Renal cortex interstitium (tissue), 11 donors: ENCODE results near the gene FGB. TPM values are rescaled to one million over a fixed set of nuclear protein-coding genes. Genes with fewer than 3 reads are reported as not detected.
"Not testable (repeated sequence)": the region's sequence is repeated elsewhere in the genome, so short reads cannot be mapped to it uniquely, and the experiment has no call there.

Experiments used
- DNase-seq, 11 donors: peaks; one replicate each; pipeline ENCODE4 v3.0.0-alpha.2; 2013; ENCODE audit warnings: low read depth in 9 of 11, low spot score in 4 of 11; ENCODE audit errors: extremely low read depth in 1 of 11
- polyA plus RNA-seq, 3 donors: library from polyadenylated mRNA; unstranded; fragments of 120-200 nt; gene quantifications; one replicate each; pipeline ENCODE4 v1.2.1, GENCODE V29; 2013; ENCODE audit not compliant: insufficient read length in 3 of 3

FGB gene
- polyA plus RNA-seq, 3 donors, result 5.6 to 191 (median 9.9) TPM

DNA sequence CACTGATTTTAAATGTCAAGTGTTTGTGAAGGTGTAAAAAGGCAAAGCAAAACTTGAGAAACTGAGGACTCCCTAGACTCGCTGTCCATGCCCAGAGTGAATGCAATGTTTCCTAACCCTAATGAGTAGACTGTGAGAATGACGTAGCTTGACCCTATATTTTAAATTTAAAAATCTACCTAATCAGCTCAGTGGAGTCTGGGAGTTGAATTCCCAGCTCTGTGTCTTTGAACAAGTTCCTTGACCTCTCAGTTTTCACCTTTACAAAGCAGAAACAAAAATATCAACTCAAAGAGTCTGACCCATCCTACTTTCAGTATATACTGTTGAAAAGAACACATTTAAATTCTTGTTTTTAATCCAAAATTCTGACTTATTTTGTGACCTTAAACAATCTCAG, 25.4 kb downstream of the FGB start:
- no peak for DNase-seq

DNA sequence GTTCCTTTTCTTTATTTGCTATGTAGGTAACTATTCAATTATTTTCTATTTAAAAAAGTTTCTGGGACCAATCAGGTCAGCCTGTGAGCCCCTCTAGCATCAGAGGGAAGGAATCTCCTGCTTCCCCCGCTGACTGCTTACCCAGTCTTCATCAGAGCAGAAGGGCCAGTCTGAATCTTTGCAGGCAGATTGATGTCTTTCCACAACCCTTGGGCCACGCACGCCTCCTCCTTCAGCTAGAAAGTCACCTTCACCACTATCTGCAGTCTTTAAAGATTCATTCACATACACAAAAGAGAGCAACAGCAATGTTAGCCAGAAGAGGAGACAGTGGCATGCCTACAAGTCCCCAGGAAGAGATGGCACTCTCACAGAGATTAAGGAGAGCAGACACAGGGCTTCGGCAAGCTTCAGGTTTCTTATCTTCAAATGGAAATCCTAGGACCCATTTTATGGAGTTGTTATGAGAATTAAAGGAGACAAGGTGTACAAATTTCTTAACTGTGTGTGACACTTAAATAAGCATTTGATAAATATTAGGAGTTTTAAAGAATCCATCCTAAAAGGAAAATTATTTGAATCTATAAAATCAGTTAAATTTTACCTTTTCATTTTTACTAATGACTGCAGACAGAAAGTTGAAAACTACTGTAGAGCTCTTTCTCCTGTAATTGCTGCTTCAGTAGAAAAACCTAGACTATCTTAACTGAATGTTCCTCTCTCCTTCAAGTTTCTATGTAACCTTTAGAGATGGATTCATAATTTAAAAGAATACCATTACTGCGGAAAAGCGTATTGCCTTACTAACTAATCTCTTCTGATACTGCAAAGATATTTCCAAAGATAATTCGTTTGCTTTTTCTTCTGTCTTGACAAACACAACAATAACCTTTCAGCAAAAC, 26.7 kb downstream of the FGB start:
- no peak for DNase-seq

DNA sequence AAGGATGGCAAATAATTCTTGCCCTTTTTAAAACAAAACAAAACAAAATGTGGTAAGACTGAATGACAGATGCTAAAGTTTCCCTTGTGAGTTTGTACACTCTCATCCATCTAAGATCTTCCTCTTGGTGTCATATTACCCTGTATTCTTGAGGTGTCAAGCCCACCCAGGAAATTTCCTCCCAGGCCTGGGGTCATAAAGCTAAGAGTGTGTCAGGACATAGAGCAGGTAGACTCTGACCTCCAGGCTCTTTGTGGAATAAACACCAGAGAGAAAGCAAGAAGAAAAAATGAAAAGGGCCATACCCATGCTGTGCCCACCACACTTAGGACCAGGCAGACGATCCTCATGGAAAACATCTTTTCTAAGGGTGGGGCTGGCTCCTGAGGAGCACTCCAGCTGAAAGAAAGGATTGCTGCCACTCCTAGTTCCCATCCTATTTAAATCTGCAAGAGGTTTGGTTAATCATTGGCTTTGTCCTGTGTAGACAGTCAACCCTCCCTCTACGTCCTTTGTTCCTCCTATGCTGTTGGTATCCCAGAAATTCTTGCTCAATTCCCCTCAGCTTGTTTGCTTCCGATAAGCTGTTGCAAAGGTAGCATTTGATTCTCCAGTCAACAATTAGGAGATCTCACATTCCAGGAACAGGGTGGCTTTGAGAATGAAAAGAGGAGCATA, 27.7 kb downstream of the FGB start, which contains the start of gene FGA:
Gene FGA, minus strand, starts transcription at position 414 of the 678 bp plus-strand sequence. Its CDS starts 55 bp downstream, at position 359.
- DNase-seq, result no peak

DNA sequence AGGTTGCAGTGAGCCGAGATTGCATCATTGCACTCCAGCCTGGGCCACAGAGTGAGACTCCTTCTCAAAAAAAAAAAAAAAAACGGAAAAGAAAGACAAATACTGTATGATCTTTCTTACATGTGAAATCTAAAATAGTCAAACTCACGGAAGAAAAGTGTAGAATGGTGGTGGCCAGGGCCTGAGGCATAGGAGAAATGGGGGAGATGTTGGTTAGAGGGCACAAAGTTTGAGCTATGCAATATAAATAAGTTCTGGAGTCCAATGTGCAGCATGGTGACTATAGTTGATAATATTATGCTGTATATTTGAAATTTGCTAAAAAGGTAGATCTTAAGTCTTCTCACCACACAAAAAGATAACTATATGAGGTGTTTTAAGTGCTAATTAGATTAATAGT, 29.1 kb downstream of the FGB start:
- DNase-seq, result no peak

DNA sequence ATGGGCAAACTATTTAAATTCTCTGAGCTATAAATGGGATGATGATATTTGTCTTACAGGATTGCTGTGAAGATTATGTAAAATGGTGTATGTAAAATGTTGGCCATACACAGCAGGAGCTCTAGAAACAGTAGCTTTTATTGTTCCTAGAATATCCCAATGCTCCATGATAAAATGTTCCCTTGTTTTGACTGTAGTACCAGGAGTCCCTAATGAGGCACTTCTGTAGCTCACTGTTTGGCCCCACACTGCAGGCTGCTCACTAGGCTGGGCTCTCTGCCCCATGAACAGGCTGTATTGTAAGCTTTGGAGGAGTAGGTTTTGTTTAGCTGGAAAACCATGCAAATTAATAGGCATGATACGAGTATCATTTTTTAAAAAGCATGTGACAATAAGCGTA, 31.1 kb downstream of the FGB start:
- no peak for DNase-seq

DNA sequence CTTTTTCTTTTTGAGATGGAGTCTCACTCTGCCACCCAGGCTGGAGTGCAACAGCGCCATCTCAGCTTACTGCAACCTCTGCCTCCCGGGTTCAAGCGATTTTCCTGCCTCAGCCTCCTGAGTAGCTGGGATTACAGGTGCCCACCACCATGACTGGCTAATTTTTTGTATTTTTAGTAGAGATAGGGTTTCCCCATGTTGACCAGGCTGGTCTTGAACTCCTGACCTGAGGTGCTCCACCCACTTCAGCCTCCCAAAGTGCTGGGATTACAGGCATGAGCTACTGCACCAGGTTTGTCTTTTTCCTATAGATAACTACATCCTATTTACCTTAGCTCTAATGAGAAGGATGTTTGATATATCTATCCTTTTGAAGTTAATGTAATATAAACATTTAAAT, 31.5 kb downstream of the FGB start:
- not testable (repeated sequence) for DNase-seq

DNA sequence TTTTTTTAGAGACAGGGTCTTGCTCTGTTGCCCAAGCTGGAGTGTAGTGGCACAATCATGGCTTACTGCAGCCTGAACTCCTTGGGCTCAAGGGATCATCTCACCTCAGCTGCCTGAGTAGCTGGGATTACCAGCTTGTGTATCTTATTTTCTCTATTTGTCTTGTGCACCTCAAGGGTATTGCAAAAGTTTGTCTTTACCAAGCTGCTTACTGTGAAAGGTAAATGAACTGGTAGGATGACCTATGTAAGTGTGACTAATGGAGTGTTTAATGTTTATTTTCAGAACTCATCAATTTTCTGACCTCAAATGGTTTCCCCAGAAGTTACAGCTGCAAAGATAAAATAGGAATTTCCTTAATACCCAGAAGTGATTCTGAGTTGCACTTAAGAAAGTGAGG, 33.0 kb downstream of the FGB start:
- DNase-seq, result no peak

DNA sequence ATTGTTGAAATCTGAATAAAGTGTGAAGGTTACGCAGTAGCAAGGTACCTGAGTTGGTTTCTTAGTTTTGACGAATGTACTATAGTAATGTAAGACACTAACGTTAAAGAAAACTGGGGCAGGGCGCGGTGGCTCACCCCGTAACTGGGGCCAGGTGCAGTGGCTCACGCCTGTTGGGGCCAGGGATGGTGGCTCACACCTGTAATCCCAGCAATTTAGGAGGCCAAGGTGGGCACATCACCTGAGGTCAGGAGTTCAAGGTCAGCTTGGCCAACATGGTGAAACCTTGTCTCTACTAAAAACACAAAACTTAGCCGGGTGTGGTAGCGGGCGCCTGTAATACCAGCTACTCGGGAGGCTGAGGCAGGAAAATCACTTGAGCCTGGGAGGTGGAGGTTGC, 34.5 kb downstream of the FGB start:
- not testable (repeated sequence) for DNase-seq

DNA sequence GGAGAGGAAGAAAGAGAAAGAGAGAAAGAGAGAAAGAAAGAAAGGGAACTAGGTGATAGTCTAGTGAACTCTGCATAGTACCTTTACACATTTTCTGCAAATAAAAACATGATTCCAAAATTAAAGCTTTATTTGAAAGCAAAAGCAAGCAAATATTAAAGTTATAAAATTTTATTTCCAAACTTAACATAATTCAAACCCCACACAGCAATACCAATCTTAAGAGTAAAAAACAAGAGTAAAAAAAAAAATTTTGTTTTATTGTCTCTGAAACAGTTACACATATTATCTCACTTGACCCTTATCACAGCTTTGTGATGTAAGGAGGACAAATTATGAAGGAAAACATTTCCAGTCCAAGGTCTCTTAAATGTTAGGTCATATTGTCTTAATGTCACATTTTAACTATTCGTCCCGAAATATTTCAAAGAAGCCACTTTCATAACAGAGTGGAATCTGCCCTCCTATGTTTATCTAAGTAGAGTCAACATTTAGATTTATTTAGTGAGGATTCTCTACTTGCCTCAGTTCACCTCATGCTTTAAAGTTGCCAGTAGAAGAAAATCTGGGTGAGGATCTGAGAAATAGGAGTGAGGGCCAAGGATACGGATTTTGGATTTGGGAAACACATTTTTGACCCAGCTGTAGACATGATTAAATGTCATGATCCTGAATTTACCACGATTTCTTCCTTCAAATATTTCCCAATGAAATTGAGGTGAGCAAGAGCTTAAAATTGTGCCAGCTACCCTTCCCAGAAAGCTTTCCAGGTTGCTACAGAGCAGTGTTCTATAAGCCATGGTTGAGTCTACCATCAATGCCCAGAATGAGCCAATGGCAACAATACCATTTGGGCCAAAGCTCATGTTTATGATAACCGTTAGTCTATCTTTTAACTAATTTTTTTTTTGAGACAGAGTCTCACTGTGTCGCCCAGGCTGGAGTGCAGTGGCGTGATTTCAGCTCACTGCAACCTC, 35.3 kb downstream of the FGB start:
- no peak for DNase-seq

DNA sequence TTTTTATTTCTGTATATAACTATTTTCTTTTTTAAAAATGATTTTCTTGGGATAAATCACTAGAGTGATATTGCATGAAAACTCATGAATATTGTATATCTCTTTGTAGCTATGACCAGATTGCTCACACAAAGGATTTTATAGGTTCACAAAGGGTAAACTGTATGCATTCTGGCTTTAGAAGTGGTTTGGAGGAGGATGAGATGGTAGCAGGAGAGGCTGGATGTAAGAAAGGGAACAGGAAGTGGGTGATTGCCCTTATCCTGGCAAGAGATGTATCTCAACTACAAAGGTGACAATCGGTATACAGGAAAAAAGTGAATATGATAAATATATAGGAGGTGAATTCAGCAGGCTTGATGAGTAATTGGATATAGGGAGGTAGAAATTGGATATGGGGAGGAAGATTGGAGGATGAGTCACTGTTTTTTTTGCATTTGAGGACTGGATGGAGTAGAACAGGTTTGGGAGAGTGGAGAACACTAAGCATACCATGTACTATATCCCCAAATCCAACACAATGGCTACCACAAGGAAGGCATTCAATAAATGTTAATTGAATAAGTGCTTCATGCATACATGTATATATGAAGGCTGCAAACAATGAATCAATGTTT, 39.7 kb downstream of the FGB start:
- no peak for DNase-seq

DNA sequence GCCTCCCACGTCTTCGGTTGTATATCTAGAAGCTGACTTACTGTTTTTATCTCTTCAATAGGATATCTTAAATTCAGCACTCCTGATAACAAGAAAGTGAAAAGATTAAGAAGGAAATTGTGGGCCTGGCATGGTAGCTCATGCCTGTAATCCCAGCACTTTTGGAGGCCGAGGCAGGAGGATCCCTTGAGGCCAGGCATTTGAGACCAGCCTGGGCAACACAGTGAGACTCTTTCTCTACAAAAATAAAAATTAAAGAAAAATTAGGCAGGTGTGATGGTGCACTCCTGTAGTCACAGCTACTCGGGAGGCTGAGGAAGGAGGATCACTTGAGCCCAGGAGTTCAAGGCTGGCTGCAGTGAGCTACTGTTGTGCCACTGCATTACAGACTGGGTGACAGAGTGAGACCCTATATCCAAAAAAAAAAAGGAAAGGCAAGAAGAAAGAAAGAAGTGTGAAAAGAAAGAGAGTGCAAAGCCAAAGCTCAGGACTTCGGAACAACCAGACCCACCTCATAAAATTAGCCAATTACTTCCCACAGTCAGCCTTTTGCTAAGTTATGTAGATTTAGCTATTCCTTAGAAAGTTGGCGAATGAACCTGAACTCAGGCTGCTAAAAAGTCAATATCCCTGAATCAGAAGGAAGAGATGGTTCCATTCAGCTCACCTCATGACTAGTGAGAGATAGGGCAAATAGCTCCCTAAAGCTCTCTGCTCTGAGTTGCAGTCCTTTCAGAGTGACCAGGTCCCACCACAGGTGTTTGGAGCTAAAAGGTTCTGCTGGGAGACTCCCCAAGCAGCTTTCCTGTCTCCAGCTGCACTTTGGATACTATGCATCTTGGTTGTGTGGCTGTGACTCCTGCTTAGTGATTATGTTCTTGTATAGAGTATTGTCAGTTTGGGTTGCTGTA, 40.5 kb downstream of the FGB start:
- DNase-seq, result no peak

DNA sequence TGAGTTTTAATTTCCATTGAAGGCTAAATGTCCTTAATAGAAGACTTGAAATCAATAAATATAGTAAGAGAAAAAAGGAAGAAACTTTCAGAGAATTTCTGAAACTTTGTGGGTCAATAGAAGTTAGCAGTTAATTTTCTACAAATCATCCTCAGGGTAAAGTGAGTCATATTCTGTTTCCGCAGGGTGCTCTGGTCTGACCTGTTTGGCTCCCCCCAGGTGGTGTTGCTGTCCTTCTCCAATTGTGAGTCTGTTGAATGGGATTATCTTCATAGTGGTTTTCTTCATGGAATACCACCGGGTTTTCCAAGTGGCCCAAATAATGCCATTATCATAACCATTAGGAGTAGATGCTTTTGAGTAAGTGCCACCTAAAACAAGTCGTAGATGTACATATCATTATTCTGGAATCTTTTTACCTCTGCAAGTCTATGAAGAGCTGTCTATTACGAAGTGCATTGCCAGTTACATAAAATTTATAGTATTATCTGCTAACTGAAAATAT, 41.9 kb downstream of the FGB start:
- no peak for DNase-seq

DNA sequence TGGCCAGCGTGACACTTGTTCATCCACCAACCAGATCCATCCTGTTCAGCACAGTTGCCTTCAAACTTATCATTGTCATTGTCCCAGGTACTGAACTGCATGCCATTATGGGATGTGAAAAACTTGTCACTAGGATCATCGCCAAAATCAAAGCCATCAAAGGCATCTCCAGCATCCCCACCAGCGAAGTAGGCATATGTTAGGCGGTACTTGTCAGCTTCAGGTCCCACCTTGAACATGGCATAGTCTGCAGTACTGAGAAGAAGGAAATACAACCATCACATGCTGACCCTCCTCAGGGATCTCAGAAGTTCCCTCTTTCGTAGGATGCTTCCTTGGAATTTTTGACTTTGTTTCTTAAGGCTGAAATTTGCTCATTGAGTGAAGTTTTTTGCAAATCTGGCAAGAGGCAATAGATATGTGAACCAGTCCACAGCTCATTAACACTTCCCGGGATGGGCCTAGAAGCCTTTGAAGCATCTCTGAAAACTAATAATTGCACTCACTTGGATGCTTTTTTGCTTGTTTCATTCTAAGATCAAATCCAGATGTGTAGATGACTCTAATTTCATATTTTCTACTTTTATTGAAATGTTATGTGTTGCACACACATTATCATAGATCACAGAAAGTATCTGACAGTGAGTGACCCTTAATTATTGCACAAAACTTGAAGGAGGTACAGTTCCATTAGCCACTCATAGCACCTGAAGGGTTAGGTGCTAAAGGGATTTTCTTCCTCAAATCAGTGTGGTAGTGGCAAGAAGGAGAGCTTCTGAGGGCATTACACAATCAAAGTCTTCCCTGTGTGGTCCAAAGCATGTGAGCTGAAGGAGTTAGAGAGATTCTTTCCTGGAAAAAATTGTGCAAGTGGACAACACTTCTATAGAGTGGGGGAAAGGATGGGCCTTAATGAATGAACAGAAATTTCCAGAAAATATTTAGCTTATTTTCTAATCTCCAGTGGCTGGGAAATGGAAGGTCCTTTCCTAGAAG, 44.2 kb downstream of the FGB start:
- DNase-seq, result no peak

DNA sequence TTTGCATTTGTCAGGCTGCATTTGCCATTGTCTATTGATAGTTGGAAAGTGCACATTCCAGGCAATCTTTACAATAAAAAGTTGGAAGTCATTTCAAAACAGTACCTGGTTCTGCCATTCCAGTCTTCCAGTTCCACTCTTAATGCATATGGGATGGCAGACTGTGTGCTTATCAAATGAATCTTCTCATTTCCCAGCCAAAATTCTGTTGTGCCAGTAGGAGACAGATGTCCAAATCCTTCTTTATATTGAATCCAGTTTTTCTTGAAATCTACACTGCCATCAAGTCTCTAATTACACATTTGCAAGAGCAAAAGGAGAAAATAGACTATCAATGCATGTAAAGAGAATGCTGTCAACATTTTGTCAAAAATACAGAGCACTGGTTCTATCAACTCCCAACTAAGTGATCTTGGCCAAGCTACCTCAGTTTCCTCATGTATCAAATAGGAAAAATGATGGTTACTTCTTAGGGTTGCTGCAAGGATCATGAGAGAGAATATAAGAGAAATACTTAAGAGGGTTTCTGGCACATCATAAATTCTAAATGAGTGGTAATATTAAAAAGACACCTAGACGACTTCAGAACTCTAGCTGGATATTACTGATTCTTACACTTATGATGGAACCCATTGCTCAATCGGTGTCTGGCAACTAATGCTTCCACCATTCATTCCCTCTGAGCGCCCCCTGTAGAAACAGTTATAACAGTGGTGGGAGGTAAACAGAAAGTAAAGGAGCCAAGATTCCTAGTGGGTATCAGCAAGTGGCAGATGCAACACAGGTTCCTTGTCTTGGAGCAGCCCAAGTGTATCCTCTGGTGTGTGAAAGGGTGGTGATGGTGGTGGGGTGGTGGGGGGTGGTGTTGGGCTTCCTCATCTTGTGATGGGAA, 45.8 kb downstream of the FGB start:
- DNase-seq, result no peak

DNA sequence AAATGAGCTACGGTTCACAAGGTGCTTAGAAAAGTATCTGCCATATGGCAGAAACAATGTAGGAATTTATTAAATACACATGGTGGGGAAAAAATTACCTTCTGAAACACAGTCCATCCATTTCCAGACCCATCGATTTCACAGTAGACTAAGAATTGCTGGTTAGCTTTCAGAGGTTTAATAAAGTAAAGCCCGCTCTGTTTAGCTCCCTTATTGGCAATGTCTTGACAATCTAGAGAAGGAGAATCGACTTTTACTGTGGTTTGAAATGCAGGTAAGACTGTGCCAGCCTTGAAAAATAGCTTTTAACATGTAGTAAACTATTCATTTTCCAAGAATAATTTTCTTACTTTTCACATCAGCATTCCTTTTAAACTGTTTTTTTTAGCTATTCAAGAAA, 46.7 kb downstream of the FGB start:
- no peak for DNase-seq

DNA sequence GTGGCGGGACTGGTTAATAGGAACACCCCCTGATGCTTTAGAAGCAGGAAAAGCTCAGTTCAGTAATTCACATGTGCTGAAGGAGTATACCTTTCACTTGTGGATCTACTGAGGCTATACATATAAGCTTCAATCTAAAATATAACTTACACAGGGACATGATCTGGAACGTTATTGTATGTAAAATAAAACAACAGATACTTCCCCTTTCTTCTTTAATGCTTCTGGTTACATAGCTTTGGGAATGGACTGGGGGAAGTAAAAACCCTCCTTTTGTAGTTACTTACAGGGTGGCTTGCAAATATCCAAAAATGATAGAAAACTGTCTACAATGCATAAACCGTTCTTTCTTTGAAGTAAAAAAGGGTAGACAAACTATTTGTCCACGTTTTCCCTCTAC, 47.8 kb downstream of the FGB start:
- no peak for DNase-seq
